ENCODE results near the gene OLFM4.

DNA sequence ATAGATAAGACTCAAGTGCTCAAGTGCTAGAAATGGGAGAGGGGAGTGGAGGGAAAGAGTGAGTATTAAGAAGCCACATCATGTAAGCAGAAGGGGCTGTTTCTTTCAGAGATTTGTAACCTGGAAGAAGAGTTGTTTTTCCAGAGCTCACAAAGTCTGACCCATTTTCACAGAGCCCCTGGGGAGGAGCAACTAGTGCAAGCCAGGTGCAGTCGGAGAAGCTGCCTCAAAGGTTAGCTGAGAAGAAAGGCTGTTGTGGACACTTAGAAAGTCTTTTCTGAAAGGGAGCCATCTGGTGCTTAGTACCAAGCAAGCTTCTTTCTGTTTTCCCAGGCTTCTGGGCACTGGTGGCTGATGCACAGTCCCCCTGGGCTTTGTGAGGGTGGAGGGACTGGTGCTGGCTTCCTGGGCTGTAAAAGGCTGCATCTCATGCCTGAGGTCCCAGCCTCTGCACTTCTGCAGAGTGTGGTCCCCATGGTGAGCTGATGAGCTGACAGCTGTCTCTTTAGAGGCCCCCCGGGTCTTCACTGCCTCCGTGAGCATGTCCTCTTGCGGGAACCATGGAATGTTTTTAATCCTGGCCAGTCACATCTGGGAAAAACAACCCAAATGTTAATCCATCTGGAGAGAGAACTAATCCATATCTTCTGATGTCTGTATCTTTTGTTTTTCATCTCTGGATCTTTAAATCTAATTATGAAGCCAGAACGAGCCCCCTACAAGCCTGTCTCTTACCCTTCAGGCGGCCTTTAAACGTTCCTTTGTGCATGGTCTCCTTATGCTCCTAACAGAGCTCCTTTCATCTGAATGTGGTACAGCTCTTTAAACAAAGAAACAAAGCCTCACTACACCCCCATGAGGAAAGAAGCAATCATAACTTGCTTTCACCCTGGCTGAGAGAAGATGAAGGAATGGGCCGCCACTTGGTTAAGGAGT is 40.2 kb downstream of the OLFM4 start:
- TF ChIP-seq, protein P1, sequence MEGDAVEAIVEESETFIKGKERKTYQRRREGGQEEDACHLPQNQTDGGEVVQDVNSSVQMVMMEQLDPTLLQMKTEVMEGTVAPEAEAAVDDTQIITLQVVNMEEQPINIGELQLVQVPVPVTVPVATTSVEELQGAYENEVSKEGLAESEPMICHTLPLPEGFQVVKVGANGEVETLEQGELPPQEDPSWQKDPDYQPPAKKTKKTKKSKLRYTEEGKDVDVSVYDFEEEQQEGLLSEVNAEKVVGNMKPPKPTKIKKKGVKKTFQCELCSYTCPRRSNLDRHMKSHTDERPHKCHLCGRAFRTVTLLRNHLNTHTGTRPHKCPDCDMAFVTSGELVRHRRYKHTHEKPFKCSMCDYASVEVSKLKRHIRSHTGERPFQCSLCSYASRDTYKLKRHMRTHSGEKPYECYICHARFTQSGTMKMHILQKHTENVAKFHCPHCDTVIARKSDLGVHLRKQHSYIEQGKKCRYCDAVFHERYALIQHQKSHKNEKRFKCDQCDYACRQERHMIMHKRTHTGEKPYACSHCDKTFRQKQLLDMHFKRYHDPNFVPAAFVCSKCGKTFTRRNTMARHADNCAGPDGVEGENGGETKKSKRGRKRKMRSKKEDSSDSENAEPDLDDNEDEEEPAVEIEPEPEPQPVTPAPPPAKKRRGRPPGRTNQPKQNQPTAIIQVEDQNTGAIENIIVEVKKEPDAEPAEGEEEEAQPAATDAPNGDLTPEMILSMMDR (tag by site-specific recombination; IDR thresholded peaks at IDR 0.05), result no peak
- TF ChIP-seq ZNF239 (tag by site-specific recombination; IDR thresholded peaks at IDR 0.05) (no peak), ZXDB (tag by site-specific recombination; IDR thresholded peaks at IDR 0.05) (no peak), ZNF146 (tag by site-specific recombination; IDR thresholded peaks at IDR 0.05) (no peak), YY1 (tag by site-specific recombination; IDR thresholded peaks at IDR 0.05) (no peak), REST (tag by site-specific recombination; IDR thresholded peaks at IDR 0.05) (no peak), ZNF280D (tag by site-specific recombination; IDR thresholded peaks at IDR 0.05) (no peak), ZNF670 (tag by site-specific recombination; IDR thresholded peaks at IDR 0.05; ENCODE audit: low read depth) (no peak), ZNF623 (tag by site-specific recombination; IDR thresholded peaks at IDR 0.05) (no peak), ZNF501 (tag by site-specific recombination; IDR thresholded peaks at IDR 0.05) (no peak), ZNF19 (tag by site-specific recombination; IDR thresholded peaks at IDR 0.05; ENCODE audit: low read depth) (no peak), ZSCAN30 (tag by site-specific recombination; IDR thresholded peaks at IDR 0.05) (no peak), ZSCAN18 (tag by site-specific recombination; IDR thresholded peaks at IDR 0.05) (no peak)

All from HEK293 (cell line).